GM19023 (cell line): ENCODE data around the gene PCBP3.
"Not testable (repeated sequence)": the region's sequence is repeated elsewhere in the genome, so short reads cannot be mapped to it uniquely, and the experiment has no call there.

Experiments used
- ATAC-seq: cut with Tn5 transposase; IDR thresholded peaks from one replicate; pipeline ENCODE4 v1.9.1; 2021; ENCODE audit warnings: mild to moderate bottlenecking, moderate library complexity; ENCODE audit not compliant: unreplicated experiment

Gene PCBP3

DNA sequence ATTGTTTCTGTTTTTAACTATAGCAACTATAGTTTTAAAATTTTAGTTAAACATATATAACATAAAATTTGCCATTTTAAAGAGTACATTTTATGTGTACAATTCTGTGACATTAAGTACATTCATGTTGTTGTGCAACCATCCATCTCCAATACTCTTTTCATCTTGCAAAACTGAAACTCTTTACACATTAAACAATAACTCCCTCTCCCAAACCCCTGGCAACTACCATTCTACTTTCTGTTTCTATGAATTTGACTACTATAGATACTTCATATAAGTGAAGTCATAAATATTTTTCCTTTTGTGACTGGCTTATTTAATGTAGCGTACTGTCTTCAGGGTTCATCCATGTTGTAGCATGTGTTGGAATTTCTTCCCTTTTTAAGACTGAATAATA is 25.9 kb downstream of the PCBP3 start:
- no peak for ATAC-seq

DNA sequence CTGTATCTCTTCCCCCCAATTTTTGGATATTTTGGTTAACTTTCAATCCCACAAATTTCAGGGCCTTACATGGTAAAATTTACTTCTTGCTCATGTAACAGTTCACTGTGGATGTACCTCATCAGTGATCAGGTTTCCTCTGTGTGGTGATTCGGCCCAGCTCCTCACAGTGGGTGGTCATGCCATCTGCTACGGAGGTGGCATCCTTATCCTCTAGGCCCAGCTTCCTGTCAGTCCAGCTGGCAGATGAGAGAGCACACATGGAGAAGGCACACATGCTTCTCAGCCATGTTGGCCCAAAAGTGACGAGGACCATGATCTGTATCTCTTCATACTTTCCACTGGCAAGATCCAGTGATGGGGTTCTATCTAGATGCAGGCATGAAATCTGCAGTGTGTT is 27.2 kb downstream of the PCBP3 start:
- no peak for ATAC-seq

GRCh38 chr21:45678790-45679189 is 35.3 kb downstream of the PCBP3 start:
- ATAC-seq: not testable (repeated sequence)

- ATAC-seq: no peak
These were observed 36.7 kb downstream of the PCBP3 start for GRCh38 chr21:45680215-45680614.

DNA sequence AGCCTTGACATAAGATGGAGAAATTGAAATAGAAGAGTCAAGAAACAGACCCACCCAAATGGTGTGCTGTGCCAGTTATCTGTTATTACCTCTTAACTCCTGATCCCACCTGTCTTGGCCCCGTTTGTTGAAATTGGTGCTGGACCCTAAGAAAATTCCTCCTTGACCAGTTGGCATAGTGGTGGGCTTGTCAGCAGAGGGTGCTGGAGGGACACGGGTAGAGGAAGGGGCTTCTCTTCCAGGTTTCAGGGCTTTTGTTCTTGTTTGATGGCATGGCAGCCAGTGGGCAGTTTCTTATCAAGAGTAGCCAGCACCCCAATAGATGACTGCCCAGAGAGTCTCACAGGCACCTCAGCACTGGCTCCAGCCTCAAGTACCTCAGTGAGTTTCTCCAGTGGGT is 51.6 kb downstream of the PCBP3 start:
- ATAC-seq: no peak

- no peak for ATAC-seq
These were observed 55.1 kb downstream of the PCBP3 start for GRCh38 chr21:45698493-45699184.

- ATAC-seq: no peak
These were observed 55.9 kb downstream of the PCBP3 start for GRCh38 chr21:45699251-45699942.

DNA sequence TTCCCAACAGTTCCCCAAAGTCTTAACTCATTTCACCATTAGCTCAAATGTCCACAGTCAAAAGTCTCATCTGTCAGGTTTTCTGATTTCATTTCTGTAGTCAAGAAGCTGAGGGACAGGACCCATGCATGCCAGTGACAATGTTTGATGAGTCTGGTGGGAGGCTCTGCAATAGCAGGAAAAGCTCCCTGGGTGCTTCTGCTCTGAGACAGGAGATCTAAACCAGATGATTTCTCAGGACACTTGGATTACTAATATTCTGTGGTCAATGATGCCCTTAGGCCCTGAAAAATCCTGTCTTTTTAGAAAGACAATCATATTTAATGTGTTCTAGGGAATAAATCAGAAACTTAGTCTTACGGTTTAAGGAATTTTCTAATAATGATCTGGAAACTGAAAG is 56.4 kb downstream of the PCBP3 start:
- no peak for ATAC-seq

- no peak for ATAC-seq
These were observed 56.9 kb downstream of the PCBP3 start for GRCh38 chr21:45700461-45700860.

DNA sequence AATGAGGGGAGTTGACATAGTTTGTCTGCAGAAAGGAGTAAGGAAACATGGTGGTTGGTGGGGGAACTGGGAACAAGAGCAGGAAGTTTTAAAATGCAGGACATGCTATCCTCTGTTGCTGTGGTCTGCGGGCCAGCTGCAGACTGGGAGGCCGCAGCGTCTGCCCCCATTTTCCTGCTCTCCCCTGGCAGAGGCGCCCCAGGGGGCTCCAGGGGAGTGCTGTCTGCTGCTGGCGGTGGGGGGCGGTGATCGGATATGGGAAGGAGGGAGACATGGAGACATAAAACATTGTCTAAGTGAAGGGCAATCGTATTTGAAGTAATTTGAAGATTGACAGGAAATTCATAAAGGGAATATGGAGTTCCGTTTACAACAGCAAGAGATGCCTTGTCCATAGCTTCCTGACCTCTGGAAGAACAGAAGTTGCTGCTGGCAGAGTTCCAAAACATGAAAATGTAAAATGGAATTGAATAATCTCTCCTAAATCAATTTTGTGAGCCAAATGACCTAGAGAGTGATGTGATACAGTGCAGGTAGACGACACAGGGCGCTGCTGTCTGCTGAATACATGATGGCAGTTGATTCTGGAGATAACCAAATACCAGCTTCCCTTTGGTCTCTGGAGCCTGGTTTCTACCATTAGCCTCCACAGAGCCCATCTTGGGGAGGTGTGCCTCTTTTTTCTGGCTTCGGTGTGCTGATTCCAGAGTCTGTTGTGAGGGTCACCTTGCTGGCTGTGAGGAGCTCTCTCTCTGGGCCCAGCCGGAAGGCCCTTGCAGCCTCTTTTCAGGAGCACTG is 61.0 kb downstream of the PCBP3 start:
- no peak for ATAC-seq

DNA sequence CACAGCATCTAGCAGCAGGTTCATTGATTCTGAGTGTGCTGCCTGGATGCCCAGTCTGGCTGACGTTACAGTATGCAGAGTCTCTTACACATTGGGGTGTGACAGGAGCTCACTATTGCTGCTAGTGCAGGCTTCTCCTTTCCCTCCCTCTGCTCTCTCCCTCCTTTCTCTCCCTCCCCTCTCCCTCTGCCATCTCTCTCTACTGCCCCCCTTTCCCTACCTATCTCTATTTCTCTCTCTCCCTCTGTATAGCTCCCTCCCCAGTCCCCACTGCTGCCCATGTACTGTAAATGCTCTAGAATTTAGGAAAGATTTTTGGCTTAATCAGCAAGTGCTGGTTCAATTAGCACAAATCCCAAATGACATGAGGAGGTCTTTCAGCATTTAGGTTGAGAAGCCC is 62.8 kb downstream of the PCBP3 start:
- ATAC-seq: no peak

DNA sequence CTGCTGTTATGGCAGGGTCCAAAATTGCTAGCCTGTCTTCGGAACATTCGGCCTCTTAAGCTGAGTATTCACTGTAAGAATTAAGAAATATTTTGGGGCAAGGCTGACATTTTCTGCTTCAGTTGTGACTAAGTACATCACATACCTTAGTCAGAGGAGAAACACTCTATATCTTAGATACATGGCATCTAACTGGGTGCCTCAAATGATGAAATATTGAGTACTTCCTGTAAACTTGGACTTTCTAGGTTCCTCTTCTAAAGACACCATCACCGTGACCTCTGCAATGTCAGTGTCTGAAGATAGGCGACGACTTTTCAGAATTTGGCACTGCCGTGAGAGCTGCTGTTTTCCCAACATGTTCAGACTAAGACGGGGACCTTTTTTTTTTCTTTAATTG is 65.6 kb downstream of the PCBP3 start:
- ATAC-seq: no peak

DNA sequence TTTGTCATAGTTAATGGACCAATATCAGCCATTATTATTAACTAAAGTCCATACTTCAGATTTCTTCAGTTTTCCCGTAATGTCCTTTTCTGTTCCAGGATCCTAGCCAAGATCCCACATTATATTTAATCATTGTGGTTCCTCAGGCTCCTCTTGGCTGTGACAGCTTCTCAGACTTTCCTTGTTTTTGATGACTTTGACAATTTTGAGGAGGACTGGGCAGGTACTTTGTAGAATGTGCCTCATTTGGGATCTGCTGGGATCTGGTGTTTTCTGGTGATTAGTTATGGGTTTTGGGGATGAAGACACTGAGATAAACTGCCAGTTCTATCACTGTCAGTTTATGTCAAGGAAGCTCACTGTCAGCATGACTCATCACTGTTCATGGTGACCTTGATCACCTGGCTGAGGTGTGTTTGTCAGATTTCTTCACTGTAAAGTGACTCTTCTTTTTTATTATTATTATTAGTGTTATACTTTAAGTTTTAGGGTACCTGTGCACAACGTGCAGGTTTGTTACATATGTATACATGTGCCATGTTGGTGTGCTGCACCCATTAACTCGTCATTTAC is 66.3 kb downstream of the PCBP3 start:
- ATAC-seq: no peak

DNA sequence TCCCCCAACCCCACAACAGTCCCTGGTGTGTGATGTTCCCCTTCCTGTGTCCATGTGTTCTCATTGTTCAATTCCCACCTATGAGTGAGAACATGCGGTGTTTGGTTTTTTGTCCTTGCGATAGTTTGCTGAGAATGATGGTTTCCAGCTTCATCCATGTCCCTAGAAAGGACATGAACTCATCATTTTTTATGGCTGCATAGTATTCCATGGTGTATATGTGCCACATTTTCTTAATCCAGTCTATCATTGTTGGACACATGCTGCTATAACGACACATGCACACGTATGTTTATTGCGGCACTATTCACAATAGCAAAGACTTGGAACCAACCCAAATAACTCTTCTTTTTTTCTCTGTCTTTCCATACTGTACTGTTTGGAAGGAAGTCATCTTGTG is 66.8 kb downstream of the PCBP3 start:
- not testable (repeated sequence) for ATAC-seq

DNA sequence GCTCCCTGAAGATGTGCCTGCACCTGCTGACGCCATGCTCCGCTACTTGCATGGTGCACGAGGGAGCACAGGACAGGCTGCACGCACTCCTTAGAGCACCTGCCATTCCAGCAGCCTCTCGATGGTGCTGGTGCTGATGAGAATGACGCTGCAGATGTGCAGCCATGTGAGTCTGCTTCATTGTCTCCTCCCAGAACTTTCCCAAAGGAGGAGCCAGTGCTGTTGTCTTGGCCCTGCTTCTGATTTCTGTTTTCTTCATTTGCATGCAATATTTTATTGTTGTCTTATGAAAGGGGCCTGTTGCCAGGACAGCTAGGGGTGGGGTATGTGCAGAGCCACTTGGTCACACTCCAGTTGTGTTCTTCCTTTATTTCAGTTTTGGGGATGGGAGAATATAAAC is 70.1 kb downstream of the PCBP3 start:
- ATAC-seq: no peak

- ATAC-seq: no peak
These were observed 71.9 kb downstream of the PCBP3 start for GRCh38 chr21:45715441-45715840.

DNA sequence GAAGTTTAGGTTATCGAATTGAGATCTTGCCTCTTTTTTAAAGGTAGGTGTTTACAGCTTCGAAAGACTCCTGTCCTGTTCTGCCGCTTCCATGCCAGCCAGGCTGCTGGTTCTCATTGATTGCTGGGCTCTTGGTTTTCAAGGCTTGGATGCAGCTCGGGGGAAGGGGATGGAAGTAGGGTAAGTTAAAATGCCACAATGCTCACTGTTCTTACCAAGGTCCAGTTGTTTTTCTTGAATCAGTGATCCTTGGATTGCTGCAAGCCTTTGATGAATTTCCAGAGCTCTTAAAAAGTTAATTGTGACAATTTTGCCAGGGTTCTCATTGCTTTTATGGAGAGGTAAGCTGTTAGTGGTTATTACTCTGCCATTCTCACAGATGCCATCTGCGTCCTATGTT is 74.9 kb downstream of the PCBP3 start:
- no peak for ATAC-seq

DNA sequence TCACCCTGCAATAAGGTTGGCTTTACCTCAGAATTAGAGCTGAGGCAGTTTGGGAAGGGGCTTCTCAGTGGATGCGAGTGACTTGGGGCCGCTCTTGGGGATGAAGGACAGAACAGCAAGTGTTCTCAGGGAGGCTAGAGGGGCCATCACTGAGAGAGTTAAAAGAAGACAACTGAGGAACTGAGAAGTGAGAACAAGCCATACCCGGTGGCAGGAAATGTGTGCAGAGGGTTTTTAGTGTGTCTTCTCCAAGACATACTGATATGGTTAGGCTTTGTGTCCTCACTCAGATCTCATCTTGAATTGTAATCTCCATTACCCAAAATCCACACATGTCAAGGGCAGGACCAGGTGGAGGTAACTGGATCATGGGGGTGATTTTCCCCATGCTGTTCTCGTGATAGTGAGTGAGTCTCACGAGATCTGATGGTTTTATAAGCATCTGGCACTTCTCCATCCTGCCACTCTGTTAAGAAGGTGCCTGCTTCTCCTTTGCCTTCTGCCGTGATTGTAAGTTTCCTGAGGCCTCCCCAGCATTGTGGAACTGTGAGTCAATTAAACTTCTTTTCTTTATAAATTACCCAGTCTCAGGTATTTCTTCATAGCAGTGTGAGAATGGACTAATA is 75.8 kb downstream of the PCBP3 start:
- ATAC-seq: no peak

- ATAC-seq: not testable (repeated sequence)
These were observed 76.7 kb downstream of the PCBP3 start for GRCh38 chr21:45720204-45720603.

- ATAC-seq: no peak
These were observed 78.1 kb downstream of the PCBP3 start for GRCh38 chr21:45721671-45722070.
